Effector memory CD4-positive, alpha-beta T cell (primary cell): Measurements from ENCODE around the gene SNX12.

Experiments used
- DNase-seq, 3 donors: peaks; one replicate each; pipeline ENCODE4 v3.0.0-alpha.2; 2020
- H3K27ac ChIP-seq: 2 replicates; pipeline ENCODE4 v1.7.0; 2013; ENCODE audit warnings: mild to moderate bottlenecking, low read length, moderate library complexity; ENCODE audit not compliant: insufficient read depth, poor library complexity, severe bottlenecking
- H3K27me3 ChIP-seq: replicated peaks from 2 replicates; pipeline ENCODE4 v1.7.0; 2013; ENCODE audit warnings: mild to moderate bottlenecking, low read length; ENCODE audit not compliant: insufficient read depth, control insufficient read depth, poor library complexity, severe bottlenecking
- H3K36me3 ChIP-seq: 2 replicates; pipeline ENCODE4 v1.7.0; 2013; ENCODE audit warnings: mild to moderate bottlenecking, low read length, moderate library complexity; ENCODE audit not compliant: control insufficient read depth, insufficient read depth
- H3K4me1 ChIP-seq: 2 replicates; pipeline ENCODE4 v1.7.0; 2013; ENCODE audit warnings: low read length, mild to moderate bottlenecking; ENCODE audit not compliant: control insufficient read depth, insufficient read depth, poor library complexity, severe bottlenecking
- H3K4me3 ChIP-seq: 2 replicates; pipeline ENCODE4 v1.7.0; 2013; ENCODE audit warnings: low read length, low read depth, mild to moderate bottlenecking; ENCODE audit not compliant: insufficient read depth, poor library complexity, severe bottlenecking
- H3K9me3 ChIP-seq: 2 replicates; pipeline ENCODE4 v1.7.0; 2013; ENCODE audit warnings: mild to moderate bottlenecking, low read length, moderate library complexity; ENCODE audit not compliant: control insufficient read depth

The SNX12 gene

DNA sequence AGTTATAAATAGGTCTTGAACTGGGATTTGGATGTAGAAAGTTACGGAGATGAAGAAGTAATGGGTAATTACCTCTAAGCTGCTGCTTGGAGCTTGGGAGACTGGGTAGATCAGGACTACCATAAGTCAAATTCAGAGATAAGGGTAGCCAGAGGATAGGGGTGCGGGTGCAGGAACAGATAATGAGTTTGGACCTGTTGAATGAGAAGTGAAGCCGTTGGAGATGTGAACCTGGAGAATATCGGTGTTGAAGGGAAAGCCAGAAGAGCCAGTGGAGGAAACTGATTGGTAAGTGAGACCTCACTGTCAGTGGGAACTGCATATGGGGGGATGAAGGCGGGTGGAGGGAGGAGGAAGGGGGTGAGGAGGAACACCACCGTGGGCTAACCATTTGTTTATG lies 26.9 kb upstream of the SNX12 start:
- H3K4me3 ChIP-seq, result peak overlapping the region; percentile 66
- H3K27me3 ChIP-seq, result no peaks in the 10 kb centered on the region
- no peak overlapping the region for H3K27ac ChIP-seq
- no peaks in the 10 kb centered on the region for H3K36me3 ChIP-seq
- no peak for DNase-seq
- no peaks in the 10 kb centered on the region for H3K9me3 ChIP-seq
- H3K4me1 ChIP-seq, result peaks cover 17% of the 10 kb centered on the region

- Histone ChIP-seq H3K9me3 (no peaks in the 10 kb centered on the region), H3K4me1 (peaks cover under 1% of the 10 kb centered on the region), H3K27me3 (no peaks in the 10 kb centered on the region), H3K36me3 (no peaks in the 10 kb centered on the region), H3K4me3 (no peak overlapping the region), H3K27ac (no peak overlapping the region)
- no peak for DNase-seq
Observed at GRCh38 chrX:71091263-71091662, 23.1 kb upstream of the SNX12 start.

- no peaks in the 10 kb centered on the region for H3K9me3 ChIP-seq
- H3K27ac ChIP-seq, result no peak overlapping the region
- DNase-seq, result no peak
- no peak overlapping the region for H3K4me3 ChIP-seq
- no peaks in the 10 kb centered on the region for H3K27me3 ChIP-seq
- no peaks in the 10 kb centered on the region for H3K36me3 ChIP-seq
- no peaks in the 10 kb centered on the region for H3K4me1 ChIP-seq
Observed at GRCh38 chrX:71085900-71086299, 17.8 kb upstream of the SNX12 start.

- no peaks in the 10 kb centered on the region for H3K36me3 ChIP-seq
- no peak for DNase-seq
- H3K27me3 ChIP-seq, result no peaks in the 10 kb centered on the region
- no peak overlapping the region for H3K27ac ChIP-seq
- H3K4me1 ChIP-seq, result no peaks in the 10 kb centered on the region
- H3K4me3 ChIP-seq, result no peak overlapping the region
- H3K9me3 ChIP-seq, result no peaks in the 10 kb centered on the region
Observed at GRCh38 chrX:71082822-71083221, 14.7 kb upstream of the SNX12 start.

DNA sequence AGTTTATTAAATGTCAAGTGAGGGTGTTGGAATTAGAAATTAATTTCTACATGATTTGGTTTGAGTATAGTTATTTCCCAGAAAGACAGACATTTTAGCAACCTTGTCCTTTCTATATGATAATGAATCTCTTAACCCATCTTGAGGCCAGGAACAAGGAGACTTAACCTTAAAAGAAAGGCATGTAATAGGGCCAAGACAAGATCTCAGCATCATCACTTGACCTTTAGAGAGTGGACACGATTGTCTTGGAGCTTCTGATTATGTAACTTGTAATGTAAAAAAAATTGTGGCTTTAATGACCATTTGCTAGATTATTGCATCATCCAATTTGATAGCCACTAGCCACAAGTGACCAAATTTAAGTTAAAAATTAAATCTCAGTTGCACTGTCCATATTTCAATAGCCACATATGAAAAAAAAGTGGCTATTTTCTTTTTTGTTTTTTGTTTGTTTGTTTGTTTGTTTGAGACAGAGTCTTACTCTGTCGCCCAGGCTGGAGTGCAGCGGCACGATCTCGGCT lies 14.1 kb upstream of the SNX12 start:
- no peaks in the 10 kb centered on the region for H3K4me1 ChIP-seq
- no peak overlapping the region for H3K4me3 ChIP-seq
- DNase-seq, result no peak
- no peaks in the 10 kb centered on the region for H3K9me3 ChIP-seq
- H3K27ac ChIP-seq, result no peak overlapping the region
- H3K36me3 ChIP-seq, result no peaks in the 10 kb centered on the region
- H3K27me3 ChIP-seq, result no peaks in the 10 kb centered on the region

DNA sequence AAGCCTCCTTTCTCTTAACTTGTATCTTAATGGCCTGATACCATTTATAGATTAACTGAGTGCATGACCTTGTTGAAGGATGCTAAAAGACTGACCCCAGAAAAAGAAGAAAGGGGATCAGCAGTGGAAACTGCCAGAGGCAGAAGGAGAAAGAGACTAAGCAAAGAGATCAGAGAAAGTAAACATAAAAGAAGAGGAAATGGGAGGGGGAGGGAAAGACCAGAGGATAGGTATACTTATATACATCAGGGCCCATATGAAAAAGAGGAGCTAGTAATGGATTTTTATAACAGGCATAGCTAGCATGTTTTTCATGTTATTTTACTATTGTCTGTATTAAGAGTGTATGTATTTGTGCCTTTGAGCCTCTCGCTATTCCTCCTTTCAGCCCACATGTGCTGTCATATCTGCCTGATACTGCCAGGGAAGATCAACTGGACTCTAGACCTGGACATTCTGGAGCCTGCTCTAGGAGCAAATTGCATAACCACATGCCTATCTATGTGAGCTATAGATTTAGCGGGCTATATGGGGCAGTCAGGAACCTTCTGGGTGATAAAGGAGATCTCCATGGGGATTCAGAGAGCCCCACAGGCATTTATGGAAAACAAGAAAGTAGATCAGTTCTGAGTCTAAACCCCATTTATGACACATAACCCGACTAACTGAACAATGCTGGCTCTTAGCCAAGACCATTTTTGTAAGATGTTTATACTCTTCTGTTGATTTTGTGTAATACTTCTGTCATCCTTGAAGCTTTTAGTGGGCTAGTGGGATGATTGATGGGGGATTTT lies 13.4 kb upstream of the SNX12 start:
- no peak for DNase-seq
- Histone ChIP-seq H3K27me3 (no peaks in the 10 kb centered on the region), H3K27ac (no peak overlapping the region), H3K36me3 (no peaks in the 10 kb centered on the region), H3K4me3 (no peak overlapping the region), H3K4me1 (no peaks in the 10 kb centered on the region), H3K9me3 (no peaks in the 10 kb centered on the region)

- no peaks in the 10 kb centered on the region for H3K4me1 ChIP-seq
- no peak overlapping the region for H3K4me3 ChIP-seq
- H3K27me3 ChIP-seq, result no peaks in the 10 kb centered on the region
- H3K27ac ChIP-seq, result no peak overlapping the region
- no peaks in the 10 kb centered on the region for H3K9me3 ChIP-seq
- no peaks in the 10 kb centered on the region for H3K36me3 ChIP-seq
- no peak for DNase-seq
Observed at GRCh38 chrX:71070531-71070930, 2.4 kb upstream of the SNX12 start.

DNA sequence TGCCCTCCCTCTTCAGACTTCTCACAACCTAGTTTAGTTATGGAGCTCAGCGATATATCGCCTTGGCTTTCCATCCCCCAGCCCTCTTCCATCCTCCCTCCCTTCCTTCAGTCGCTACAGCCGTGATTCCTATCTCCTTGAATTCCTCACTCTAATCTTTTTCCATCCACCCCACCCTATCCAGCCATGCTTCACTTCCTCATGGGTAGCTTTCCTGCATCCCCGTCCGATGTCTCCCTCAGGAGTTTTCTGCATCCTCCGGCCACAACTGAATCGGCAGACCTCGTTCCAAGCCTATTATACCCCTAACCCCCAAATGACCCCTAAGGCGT lies 456 bp downstream of the SNX12 start:
- Histone ChIP-seq H3K4me1 (no peaks in the 10 kb centered on the region), H3K36me3 (no peaks in the 10 kb centered on the region), H3K27ac (peak overlapping the region; percentile 86), H3K27me3 (no peaks in the 10 kb centered on the region), H3K9me3 (no peaks in the 10 kb centered on the region), H3K4me3 (peak overlapping the region; percentile 74)
- no peak for DNase-seq

DNA sequence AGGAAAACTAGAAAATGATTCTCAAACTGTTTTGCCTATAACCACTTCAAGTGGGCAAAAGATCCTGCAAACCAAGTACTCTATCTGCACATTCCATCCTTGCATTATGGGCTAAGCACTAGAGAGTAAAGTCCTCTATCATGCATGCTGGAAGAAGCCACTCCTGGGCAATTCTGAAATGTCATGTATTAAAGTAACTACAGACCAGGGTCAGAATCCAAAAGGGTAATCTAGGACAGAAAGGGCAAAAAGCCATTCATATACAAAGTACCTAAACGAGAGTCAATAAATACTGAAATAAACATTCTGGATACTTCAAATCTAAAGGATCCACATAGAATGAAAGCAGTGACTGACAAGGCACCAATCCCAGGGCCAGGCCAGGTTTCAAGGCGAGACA lies 1.0 kb downstream of the SNX12 start:
- no peaks in the 10 kb centered on the region for H3K9me3 ChIP-seq
- no peaks in the 10 kb centered on the region for H3K36me3 ChIP-seq
- peak overlapping the region; percentile 86 for H3K27ac ChIP-seq
- no peaks in the 10 kb centered on the region for H3K4me1 ChIP-seq
- no peak for DNase-seq
- no peaks in the 10 kb centered on the region for H3K27me3 ChIP-seq
- peak overlapping the region; percentile 74 for H3K4me3 ChIP-seq

DNA sequence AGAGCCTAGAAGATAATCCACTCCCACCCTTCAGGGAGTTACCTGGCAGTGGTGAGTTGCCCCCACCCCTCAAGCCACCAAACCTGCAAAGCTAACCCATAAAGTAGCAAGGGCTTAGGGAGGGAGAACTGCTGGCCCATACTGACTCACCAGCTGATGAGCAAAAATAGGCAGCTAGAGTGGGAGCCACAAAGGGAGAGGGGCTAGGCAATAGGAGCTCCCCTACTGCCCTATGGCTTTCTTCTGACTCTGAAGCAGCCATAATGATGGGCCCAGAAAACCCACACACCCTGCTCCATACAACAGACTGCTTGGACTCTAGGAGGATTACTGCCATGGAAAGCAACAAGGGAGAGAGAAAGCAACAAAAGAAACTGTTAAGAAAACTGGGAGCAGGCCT lies 8.0 kb downstream of the SNX12 start:
- Histone ChIP-seq H3K4me3 (no peak overlapping the region), H3K36me3 (no peaks in the 10 kb centered on the region), H3K27ac (no peak overlapping the region), H3K9me3 (no peaks in the 10 kb centered on the region), H3K27me3 (no peaks in the 10 kb centered on the region), H3K4me1 (no peaks in the 10 kb centered on the region)
- DNase-seq, result no peak
